Femur (tissue), 1 donor: ENCODE data around the gene RNH1.

Experiments
- DNase-seq: peaks from one replicate; pipeline ENCODE4 v3.0.0-alpha.2; 2017

RNH1 gene

DNA sequence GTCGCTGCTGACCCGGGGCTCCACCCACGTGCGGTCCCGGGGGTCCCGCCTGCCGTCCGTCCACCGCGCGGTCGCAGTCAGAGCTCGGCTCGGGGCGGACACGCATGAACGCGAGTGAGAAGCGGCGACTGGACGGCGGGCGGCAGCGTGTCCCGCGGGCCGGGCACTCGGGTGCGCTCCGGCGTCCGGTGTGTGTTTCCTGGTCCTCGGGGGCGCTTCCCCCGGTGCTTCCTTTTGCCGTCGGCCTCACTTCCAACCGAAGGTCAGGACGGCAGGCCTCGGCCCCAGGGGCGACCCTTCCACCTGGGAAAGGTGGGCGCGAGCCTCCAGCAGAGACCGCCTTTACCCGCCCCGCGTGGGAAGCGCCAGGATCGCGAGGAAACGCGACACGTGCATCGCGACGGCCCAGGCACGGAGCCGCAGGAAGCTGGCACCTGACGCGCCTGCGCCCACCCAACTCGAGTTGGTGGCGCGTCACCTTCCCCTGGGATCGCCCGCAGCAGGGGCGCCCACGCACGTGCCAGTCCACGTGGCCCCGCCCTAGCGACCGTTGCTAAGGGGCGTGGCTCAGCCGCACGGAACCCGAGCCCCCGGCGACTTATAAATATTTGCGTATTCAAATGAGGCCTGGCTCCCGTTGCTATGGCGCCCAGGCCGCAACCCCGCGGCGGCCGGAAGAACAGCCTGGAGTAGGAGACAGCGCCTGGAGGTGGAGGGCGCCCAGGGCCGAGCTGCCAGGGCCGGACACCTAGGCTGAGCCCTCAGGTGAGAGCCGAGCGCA, 30.0 kb upstream of the RNH1 start, which contains the start of gene LRRC56:
TSS of gene LRRC56 (plus strand) at position 687 of the 781 bp plus-strand sequence. CDS start 3,158 bp downstream, outside the sequence.
- DNase-seq = peak; percentile 86

GRCh38 chr11:535519-536454, 28.7 kb upstream of the RNH1 start, which contains the start of gene HRAS:
Gene HRAS (minus strand): TSS chr11:535576.
- peak; percentile 96 for DNase-seq

DNA sequence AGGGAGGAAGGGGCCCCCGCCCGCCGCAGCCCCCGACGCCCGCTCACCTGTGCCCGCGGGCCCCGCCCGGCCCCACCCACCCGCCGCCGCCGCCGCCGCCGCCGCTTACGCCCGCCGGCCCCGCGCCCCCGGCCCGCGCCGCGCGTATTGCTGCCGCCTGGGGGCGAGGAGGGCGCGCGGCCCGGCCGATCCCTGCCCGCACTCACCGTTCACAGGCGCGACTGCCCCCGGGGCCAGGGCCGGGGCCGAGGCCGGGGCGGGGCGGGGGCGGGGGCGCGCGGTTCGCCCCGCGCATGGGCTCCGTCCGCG, 28.1 kb upstream of the RNH1 start:
- no peak for DNase-seq

DNA sequence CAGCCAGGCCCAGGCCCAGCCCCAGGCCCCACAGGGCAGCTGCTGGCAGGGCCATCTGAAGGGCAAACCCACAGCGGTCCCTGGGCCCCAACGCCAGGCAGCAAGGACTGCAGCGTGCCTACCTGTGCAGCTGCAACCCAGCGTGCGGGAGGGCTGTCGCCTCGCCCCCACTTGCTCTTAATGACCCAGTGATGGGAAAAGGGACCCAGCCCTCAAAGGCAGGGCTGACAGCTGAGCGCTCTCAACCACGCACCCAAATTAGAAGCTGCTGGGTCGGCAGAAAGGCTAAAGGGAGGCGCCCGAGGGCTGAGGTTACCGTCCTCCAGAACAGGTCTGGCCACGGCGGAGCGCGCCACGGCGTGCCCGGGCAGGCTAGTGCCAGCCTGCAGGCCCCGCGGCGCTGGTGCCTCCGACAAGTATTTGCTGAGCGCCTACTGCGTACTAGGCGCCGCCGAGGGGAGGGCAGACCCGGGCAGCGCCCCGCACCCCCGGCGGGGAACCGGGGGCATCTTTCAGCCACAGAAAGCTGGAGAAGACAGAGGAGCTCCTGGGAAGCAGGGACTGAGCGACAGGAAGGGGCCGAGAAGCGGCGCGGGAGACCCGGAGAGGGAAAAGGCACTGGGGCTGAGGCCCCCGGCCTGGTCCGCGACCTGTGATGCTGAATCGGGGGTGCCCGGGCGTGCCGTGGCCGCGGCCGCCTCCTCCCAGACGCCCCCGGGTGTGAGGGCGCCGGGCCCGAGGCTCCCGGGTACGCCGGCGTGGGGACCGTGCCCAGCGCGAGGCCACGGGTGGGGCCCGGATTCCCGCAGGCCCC, 27.6 kb upstream of the RNH1 start:
- DNase-seq = peak; percentile 64

- DNase-seq = peak; percentile 37
Observed at GRCh38 chr11:533586-534395, 26.7 kb upstream of the RNH1 start.

DNA sequence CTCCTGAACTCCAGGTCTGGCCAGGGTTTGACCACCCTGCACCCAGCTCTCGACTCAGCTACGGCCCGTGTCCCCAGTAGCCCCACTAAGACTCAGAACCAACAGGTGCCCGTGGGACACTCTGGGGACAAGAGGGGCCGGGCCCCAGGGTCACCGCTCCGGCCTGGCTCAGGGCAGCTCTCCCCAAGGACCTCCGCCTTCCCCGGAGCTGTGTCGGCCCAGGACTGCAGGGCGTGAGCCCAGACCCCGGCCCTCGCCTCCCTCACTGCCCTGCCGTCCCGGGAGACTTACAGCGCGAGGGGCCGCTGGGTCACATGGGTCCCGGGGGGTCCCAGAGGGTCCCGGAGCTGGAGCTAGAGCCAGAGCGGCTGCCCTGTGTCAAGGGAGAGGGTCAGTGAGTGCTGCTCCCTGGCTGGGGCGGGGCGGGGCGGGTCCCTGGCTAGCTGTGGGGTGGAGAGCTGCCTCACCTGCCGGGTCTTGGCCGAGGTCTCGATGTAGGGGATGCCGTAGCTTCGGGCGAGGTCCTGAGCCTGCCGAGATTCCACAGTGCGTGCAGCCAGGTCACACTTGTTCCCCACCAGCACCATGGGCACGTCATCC, 26.0 kb upstream of the RNH1 start:
- peak; percentile 22 for DNase-seq

- peak; percentile 22 for DNase-seq
Observed at GRCh38 chr11:532527-532985, 25.5 kb upstream of the RNH1 start.

- no peak for DNase-seq
Observed at GRCh38 chr11:531919-532526, 25.0 kb upstream of the RNH1 start.

DNA sequence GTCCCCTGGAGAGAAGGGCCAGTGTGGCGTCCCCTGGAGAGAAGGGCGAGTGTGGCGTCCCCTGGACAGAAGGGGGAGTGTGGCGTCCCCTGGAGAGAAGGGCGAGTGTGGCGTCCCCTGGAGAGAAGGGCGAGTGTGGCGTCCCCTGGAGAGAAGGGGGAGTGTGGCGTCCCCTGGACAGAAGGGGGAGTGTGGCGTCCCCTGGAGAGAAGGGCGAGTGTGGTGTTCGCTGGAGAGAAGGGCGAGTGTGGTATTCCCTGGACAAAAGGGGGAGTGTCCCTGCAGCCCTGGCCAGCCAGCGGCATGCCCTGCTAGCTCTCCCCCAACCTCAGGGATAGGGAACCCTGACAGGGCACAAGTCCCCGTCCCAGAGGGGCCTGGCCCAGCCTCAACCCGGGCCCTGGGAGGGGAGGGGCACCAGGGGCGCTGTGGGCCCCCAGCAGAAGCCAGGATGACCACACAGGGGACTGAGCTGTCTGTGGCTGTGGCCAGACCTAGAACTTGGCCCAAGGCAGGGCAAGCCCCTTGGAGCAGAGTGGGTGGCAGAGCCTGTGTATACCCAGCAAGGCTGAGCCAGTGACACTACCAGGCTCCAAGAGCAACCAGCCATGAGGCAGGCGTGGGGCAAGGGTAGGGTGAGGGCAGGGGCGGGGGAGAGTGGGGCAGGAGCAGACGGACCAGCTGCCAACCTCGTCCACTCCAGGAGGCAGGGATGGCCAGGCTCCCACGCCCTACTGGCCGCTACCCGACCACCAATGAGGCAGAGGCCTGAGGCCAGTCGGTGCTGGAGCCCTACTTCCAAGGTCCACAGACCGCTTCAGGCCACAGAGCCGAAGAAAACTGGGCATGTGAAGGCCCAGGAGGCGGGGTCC, 24.2 kb upstream of the RNH1 start:
- DNase-seq = peak; percentile 31

GRCh38 chr11:529728-530411, 22.8 kb upstream of the RNH1 start:
- no peak for DNase-seq

DNA sequence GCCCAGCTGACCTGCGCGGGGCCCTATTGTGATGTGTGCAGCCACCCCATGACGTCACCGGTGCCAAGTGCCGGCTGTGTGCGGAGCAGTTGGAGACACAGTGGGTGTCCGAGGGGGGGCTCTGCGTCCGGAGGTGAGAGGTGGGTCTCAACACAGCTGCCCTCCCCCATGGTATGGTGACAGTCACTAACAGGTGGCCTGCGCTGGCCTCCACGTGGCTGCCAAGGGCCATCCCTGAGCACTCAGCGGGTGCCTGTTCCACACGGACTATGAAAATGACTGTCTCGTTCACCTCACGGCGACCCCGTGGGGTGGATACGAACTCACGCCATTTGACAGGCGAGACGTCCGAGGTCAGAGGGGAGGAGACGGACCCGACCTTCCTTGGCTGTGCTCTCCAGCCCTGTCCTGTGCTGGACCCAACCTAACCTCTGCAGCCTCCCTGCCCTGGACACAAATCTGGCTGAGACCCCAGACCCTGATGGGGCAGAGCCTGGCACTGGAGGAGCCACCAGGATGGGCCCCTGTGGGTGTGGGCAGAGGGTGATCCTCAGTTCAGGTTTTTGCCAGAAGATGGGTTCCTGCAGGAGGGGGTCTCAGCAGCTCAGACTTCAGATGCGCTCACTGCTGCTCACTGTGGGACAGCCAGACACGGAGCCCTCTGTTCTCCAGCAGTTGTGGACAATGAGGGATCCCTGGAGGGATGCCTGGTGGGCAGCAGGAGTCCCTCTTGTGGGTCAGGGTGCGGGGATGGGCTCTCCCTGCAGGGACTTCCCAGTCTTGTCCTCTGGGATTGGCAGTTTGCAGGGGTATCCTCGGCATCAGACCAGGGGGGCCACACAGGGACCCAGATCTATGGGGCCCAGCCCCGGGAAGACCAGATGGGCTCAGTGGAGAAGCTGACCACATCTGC, 22.0 kb upstream of the RNH1 start:
- DNase-seq = peak; percentile 54

DNA sequence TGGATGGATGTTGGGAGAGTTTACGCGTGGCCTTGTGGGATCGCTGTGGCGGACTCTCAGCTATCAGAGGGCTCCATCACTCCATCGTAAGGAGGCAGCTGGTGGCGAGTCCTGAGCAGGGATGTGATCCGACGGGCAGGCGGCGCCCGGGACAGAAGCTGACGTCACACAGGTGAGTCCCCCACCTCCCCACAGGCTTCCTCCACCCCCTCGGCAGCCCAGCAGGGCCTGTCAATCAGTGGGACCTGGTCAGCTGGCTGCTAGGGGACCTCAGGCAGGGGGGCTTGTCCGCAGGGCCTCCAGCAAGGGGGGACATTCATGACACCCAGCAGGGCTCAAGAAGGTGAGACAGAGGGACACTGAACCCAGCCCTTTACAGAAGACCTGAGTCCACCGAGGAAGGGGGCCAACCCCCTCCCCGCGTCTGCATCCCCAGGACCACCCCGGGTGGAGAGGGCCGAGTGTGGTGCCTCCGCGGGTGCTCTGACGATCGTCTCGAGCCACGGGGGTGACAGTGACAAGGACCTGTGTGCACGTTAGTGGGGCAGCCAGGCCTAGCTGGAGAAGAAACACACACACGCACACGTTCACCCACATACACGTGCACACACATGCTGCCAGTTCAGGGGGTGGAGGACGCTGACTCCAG, 21.2 kb upstream of the RNH1 start:
- no peak for DNase-seq

GRCh38 chr11:526192-526591, 19.1 kb upstream of the RNH1 start:
- no peak for DNase-seq

GRCh38 chr11:521177-521688, 14.2 kb upstream of the RNH1 start:
- no peak for DNase-seq

DNA sequence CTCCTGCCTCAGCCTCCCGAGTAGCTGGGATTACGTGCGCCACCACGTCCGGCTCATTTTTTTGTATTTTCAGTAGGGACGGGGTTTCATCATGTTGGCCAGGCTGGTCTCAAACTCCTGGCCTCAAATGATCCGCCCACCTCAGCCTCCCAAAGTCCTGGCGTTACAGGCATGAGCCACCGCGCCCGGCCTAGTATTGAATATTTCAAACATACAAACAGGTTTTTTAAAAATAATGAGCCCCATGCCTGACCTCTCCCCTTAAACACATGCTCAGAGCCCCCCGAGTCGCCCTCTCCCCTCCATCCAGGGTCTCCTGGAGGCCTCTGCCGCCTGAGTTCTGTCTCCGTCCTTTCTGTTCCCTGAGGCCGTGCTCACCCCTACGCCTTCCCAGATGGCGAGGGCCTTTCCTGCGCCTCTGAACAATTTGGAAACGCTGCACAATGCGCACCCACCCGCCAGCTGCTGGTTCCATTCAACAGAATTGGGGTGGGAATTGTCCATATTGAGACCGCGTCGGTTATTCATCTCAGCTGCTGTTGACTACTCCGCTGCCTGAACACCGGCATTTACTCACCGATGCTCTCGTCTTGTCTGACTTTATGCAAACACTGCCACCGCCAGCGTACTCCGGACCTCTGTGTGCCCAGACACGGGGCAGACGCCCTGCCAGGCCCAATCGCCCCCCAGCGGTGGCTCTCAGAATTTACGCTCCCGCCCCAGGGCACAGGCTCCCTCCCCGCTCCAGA, 13.6 kb upstream of the RNH1 start:
- no peak for DNase-seq

DNA sequence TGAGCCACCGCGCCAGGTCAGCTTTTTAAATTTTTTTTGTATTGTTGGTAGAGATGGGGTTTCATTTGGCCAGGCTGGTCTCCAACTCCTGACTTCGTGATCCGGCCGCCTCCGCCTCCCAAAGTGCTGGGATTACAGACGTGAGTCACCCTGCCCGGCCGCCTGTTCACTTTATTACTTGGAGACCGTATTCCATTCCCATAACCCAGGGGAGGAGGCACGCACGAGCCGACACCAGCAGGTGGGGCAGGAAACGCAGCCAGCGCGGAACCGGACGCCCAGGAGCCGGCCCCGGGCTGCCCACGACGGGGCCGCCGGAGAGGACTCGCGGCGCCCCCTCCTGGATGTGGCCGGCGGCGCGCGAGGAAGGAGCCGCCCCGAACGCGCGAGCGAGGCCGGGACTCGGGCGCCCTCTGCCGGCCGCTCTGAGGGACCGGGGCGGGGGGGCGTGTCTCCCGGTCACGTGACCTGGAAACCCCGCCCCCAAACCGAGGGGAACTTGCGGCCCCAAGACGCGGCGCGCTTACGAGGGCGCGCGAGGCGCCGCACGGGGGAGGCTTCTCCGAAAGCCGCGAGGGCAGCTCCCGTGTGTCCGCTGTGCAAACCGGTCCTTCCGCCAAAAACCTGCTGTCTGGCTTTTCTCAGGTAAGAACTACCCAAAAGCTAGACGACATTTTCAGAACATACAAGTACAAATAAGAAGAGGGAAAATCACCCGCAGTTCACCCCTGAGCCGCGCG, 11.6 kb upstream of the RNH1 start:
- peak; percentile 93 for DNase-seq
